NCI-H526 (cell line): ENCODE data around the gene PYGO2.

Source experiments
- DNase-seq, 2 experiments: peaks; one replicate each; lab custom pipeline; 2025; lab: John Stamatoyannopoulos, UW

Gene PYGO2

GRCh38 chr1:154960446-154961136 lies 991 bp downstream of the PYGO2 start:
- no peak for DNase-seq

- no peak for DNase-seq
Measured at GRCh38 chr1:154959426-154959780, 2.2 kb downstream of the PYGO2 start.

GRCh38 chr1:154958681-154959425 lies 2.7 kb downstream of the PYGO2 start:
- DNase-seq: no peak

- no peak for DNase-seq
Measured at GRCh38 chr1:154958036-154958435, 3.5 kb downstream of the PYGO2 start.

DNA sequence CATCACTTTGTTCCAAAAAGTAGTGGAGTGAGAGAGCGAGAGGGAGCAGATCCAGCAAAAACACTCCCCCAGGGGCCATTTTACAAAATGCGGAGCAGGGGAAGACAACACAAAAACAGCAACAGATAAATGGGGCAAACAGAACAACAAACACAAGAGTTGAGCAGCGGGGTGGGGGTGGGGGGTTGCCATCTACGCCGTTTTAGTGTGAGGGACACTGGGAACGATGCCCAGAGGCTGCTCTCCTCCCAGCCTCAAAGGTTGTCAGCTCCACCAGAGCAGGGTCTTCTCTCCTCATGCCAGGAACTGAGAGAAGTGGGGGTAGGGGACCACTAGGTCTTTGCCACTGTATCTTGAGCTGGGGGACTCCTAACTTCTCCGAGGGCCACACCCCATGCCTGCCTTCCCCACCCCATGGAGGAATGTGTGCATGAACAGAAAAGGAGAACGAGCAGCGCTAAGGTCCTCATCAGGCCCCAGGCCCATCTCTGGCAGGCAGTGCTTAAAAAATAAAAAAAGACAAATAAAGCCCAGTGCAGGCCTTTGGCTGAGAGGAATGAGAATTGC lies 4.4 kb downstream of the PYGO2 start:
- no peak for DNase-seq

GRCh38 chr1:154956544-154956941 lies 5.0 kb downstream of the PYGO2 start:
- no peak for DNase-seq

- peak; percentile 98 to 99 for DNase-seq
Measured at GRCh38 chr1:154955718-154956543, 5.7 kb downstream of the PYGO2 start, which contains the start of gene PBXIP1. Gene PBXIP1, minus strand, starts transcription at chr1:154956099. Its CDS starts 2,378 bp downstream, at chr1:154953721.

DNA sequence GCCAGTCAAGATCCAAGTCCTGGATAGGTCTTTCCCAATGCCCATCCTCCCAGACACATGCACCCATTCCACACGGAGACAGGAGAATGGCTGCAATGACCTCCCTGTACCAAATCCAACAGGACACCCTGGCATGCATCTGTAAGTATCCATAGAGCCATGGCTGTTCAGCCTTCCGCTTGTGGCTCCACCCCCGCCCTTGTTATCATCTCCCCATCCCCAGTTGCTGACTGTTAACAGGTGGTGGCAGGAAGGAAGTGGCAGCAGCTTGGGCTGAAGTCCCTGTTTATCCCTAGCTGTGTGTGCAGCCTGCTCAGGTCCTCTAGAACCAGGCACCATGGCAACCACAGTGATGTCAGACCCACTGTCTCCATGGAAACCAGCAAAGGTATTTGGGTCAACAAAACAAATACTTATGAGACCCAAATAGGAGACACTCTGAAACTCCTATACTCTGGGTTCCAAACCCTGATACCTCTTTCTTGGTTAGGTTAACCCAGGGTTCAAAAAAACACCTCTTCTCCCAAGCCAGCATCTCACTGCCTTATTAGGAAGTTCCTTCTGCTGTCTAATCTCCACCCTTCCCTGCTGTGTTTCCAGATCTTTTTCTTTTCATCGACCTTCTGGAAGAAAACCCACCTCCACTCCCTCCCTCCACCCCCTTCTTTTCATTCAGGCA lies 6.4 kb downstream of the PYGO2 start:
- DNase-seq: peak; percentile 58 to 73

GRCh38 chr1:154954541-154954940 lies 7.0 kb downstream of the PYGO2 start:
- no peak for DNase-seq

GRCh38 chr1:154953611-154954038 lies 8.0 kb downstream of the PYGO2 start:
- DNase-seq: peak; percentile 97 to 99

GRCh38 chr1:154952664-154953063 lies 8.9 kb downstream of the PYGO2 start:
- DNase-seq: no peak

DNA sequence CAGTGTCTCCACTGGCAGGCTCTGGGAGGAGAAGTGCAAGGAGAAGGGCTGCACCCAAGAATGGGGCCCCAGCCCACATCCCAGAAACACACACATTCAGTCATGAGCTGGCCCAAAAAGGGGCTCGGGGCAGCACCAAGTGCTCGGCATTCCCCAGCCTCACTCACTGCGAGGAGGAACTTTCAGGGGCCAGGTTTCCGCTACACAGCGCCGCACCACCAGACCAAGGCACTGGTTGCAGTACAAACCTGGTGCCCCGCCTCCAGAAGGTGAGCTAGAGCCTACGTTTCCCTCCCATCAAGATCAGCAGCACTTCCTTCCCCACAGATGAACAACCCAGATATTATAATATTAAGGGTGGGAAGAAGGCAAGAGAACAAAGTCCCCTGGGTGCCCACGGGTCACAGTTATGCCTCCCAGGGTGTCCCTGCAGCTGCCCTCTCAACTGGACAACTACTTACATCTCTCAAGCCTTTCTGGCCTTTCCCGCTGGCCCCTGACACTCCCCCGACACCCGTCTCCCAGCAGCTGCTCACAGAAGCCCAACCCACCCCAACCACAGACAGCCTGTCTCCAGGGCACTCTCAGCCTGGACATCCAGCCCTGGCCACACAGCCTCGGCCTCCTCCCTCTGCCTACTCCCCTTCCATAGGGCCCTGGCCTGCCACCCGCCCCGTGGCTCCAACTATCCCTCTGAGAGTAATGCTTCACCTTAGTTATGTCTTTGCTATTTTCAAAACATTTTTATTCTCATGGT lies 9.5 kb downstream of the PYGO2 start:
- peak; percentile 43 to 88 for DNase-seq

DNA sequence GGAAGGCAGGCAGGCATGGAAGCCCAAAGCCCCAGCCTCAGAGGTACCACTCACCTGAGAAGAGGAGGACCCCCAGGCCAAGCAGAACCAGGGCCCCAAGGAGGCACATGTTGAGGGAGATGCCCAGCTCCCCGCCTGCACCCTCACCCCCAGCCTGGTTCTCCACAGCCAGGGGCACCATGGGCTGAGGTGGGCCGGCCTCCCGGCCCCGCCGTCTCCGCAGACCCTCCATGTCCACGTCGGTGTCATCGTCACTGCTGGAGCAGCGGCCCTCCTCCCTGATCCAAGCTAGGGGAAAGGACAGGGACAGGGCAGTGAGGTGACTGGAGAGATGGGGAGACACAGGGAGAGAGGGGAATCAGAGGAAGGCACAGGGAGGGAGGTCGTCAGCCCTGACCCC lies 13.5 kb downstream of the PYGO2 start:
- no peak for DNase-seq

DNA sequence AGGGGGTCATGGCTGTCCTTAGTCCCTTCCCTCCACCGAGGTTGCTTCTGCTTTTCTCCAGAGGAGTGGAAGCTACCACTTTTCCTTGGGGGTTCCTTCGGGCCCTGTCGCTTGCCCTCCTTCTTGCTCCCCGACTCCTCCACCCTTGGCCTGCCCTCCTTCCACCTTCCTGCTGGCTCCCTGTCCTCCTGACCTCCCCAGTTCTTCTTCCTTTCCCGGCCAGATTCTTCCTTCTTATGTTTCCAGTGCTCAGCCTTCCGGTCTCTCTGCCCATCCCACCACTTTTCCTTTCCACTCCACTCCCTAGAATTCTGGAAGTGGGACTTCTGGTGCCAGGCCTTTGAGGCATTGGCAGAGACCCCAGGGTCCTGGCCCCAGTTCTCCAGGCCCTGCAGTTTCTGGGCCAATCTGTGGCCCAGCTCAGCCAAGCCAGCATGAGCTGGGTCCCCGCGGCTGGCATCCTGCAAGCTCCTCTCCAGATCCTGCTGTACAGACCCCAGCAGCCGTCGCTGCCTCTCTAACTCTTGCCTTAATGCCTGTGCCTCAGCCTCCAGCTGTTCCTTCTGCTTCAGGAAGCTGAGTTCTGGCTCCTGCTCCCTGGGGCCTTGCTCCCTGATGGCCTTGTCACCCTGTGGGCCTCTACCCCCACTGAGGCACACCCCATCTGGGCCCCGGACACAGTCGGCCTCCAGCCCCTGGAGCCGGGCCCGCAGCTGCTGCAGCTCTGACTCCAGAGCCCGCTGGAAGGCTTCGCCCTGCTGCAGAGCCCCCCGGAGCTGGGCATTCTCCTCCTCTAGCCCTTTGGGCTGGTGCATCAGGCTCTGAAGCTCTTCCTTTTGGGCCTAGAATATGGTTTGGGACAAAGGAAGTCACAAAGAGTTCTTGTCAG lies 15.4 kb downstream of the PYGO2 start:
- DNase-seq: peak in 1 of 2 experiments; percentile 33

DNA sequence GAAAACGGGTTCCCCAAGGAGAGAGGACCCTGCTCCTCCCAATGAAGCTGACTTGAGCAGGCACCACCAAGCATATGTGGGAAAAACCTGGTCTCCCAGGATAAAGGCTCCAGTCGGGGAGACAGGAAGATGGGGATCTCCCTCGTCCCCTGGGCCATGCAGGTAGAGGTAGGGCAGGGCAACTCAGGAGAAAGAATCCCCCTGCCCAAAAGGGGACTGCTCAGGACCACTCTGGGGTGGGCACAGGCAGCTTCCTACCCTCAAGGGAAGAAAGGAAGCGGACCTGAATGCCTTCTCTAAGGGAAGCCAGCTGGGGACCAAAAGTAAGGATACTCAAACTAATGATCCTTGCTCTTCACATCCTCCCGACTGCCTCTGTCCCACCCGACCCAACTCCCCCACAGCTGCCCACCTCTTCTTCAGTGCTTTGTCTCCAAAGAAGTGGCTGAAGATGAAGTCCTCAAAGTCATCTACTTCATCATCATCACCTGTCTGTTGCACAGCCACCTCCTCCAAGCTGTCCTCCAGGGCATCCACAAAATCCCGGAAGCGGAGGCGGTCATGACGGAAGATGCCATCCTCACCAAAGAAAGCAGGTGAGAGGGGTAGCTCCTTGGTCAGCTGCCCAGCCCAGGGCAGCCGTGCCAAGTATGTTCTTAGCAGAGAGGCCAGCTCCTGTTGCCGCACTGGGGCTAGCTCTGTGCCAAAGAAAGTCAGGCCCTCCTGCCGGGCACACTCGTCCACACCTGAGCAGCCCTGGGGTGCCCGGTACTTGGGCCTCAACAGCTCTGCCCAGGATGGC lies 16.2 kb downstream of the PYGO2 start:
- DNase-seq: peak in 1 of 2 experiments; percentile 60

- peak; percentile 100 for DNase-seq
Measured at GRCh38 chr1:154944401-154945159, 17.0 kb downstream of the PYGO2 start.

GRCh38 chr1:154943649-154944400 lies 17.8 kb downstream of the PYGO2 start:
- DNase-seq: peak; percentile 64 to 93
